GM12875 (cell line): ENCODE data around the gene NAALADL2.

Experiments used
- H3K4me3 ChIP-seq: one replicate; pipeline ENCODE4 v1.5.1; 2011; ENCODE audit warnings: low read depth, low read length, control low read depth
- TF ChIP-seq, protein P1 (sequence below): IDR thresholded peaks from 2 replicates; pipeline ENCODE4 v1.5.1; 2011; ENCODE audit warnings: low read depth, mild to moderate bottlenecking, control low read depth, inconsistent platforms, low read length, moderate library complexity, borderline replicate concordance; ENCODE audit not compliant: insufficient read depth

The NAALADL2 gene

DNA sequence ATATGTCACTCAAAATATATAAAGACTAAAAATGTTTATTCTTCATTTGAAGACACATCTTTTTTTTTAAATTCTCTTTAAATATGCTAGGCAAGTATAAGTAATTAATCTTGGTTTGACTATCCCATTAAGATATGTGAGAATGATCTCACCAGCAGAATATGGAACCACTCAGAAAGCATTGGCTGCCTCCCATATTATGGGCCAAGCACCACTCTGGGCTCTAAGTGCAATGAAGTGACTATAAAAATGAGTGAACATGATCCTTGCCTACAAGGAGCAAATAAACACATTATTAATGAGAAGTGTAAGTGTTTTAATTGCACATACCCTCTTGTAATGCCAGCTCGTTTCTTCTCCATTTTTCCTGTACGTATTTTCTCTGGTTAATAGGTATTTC lies 328.5 kb downstream of the NAALADL2 start:
- TF ChIP-seq, protein P1, sequence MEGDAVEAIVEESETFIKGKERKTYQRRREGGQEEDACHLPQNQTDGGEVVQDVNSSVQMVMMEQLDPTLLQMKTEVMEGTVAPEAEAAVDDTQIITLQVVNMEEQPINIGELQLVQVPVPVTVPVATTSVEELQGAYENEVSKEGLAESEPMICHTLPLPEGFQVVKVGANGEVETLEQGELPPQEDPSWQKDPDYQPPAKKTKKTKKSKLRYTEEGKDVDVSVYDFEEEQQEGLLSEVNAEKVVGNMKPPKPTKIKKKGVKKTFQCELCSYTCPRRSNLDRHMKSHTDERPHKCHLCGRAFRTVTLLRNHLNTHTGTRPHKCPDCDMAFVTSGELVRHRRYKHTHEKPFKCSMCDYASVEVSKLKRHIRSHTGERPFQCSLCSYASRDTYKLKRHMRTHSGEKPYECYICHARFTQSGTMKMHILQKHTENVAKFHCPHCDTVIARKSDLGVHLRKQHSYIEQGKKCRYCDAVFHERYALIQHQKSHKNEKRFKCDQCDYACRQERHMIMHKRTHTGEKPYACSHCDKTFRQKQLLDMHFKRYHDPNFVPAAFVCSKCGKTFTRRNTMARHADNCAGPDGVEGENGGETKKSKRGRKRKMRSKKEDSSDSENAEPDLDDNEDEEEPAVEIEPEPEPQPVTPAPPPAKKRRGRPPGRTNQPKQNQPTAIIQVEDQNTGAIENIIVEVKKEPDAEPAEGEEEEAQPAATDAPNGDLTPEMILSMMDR = no peak
- no peak overlapping the region for H3K4me3 ChIP-seq

GRCh38 chr3:175192536-175192935 lies 333.4 kb downstream of the NAALADL2 start:
- no peak overlapping the region for H3K4me3 ChIP-seq
- TF ChIP-seq, protein P1 = no peak

DNA sequence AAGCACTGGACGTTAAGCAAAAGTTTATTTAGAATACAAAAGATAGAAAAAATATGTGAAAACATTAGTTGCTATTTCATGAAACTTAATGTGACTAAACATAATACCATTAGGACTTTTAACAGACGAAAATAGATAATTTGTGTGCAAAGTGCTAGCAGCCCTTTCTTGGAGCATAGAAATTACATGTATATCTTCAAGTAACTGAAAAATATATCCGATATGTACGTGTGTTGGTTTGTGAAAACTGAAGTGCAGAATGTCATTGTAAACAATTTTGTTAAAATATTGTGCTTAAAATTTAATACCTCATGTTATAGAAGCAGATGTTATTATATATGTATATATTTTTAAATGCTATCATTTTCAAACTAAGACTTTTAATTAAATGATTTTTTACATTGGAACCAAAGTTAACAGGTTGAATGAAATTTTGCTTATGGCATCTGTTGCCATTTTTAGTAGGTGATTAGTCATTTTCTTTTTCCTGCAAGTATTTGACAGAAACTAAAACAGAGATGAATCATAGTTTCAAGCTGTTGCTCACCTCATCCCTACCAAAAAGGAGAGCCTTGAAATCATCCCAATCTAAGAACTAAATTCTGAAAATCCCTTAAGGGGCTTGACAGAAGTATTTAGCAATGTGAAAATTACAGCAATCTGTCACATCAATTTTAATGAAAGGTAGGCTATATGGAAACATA lies 334.8 kb downstream of the NAALADL2 start:
- no peak overlapping the region for H3K4me3 ChIP-seq
- TF ChIP-seq, protein P1 = no peak

GRCh38 chr3:175198991-175199783 lies 340.1 kb downstream of the NAALADL2 start:
- TF ChIP-seq, protein P1 = no peak
- H3K4me3 ChIP-seq = no peak overlapping the region

- TF ChIP-seq, protein P1 = no peak
- no peak overlapping the region for H3K4me3 ChIP-seq
Measured at GRCh38 chr3:175199961-175200360, 340.8 kb downstream of the NAALADL2 start.

- H3K4me3 ChIP-seq = no peak overlapping the region
- TF ChIP-seq, protein P1 = no peak
Measured at GRCh38 chr3:175200391-175201095, 341.4 kb downstream of the NAALADL2 start.
